Panc1 (cell line): ENCODE data around the gene SCLY. TPM values are rescaled to one million over a fixed set of nuclear protein-coding genes. Genes with fewer than 3 reads are reported as not detected.
A peak's percentile ranks its signal among the peaks of the same experiment; 100 is the strongest.
"Not testable (repeated sequence)": the region's sequence is repeated elsewhere in the genome, so short reads cannot be mapped to it uniquely, and the experiment has no call there.

Source experiments
- ATAC-seq: fragments of 200-7000 bp; cut with Tn5 transposase; 2 replicates; pipeline ENCODE4 v1.9.1; 2020; ENCODE audit warnings: mild to moderate bottlenecking, moderate library complexity
- BruUV-seq: library from RNA; stranded (reverse); fragments of 400-500 nt; replicated peaks from 2 replicates; lab custom pipeline; 2021; lab: Mats Ljungman, UMichigan
- CTCF ChIA-PET: fragments of 300-600 bp; sonication (Branson Sonifier 250); formaldehyde crosslinking; loops from one replicate; lab custom pipeline; 2022; ENCODE audit warnings: antibody characterized with exemption; lab: Charles Lee
- POLR2A ChIA-PET: fragments of 300-600 bp; sonication (Branson Sonifier 250); formaldehyde crosslinking; loops from one replicate; lab custom pipeline; 2022; ENCODE audit warnings: antibody characterized with exemption; lab: Charles Lee
- DNase-seq: peaks from one replicate; pipeline ENCODE4 v3.0.0-alpha.2; 2010; ENCODE audit warnings: low read depth, low spot score
- H3K27ac ChIP-seq: 2 replicates; pipeline ENCODE4 v1.5.1; 2011; ENCODE audit warnings: mild to moderate bottlenecking, low read length, inconsistent platforms
- H3K27me3 ChIP-seq: fragments of 200-500 bp; sonication (Bioruptor generic); 2 replicates; pipeline ENCODE4 v1.6.0; 2014; ENCODE audit warnings: low read length, inconsistent platforms; ENCODE audit not compliant: control insufficient read depth, insufficient read depth
- H3K36me3 ChIP-seq: fragments of 200-500 bp; sonication (Bioruptor generic); 2 replicates; pipeline ENCODE4 v1.5.1; 2014; ENCODE audit warnings: inconsistent platforms, mild to moderate bottlenecking, low read length, moderate library complexity; ENCODE audit not compliant: control insufficient read depth, insufficient read depth
- H3K4me1 ChIP-seq: 2 replicates; pipeline ENCODE4 v1.5.1; 2011; ENCODE audit warnings: inconsistent platforms, mild to moderate bottlenecking, low read length, moderate library complexity; ENCODE audit not compliant: control insufficient read depth, insufficient read depth
- H3K4me3 ChIP-seq, 2 experiments: 2 replicates each; pipeline ENCODE4 v1.5.1; 2011 to 2012; ENCODE audit warnings: low read depth in 2 of 2, low read length in 2 of 2, mild to moderate bottlenecking in 2 of 2, inconsistent platforms in 1 of 2, moderate library complexity in 1 of 2
- H3K9me3 ChIP-seq: fragments of 200-500 bp; sonication (Bioruptor generic); 2 replicates; pipeline ENCODE4 v1.5.1; 2014; ENCODE audit warnings: low read depth, mild to moderate bottlenecking, inconsistent platforms, low read length, moderate library complexity; ENCODE audit not compliant: control insufficient read depth, insufficient read depth
- CTCF ChIP-seq: fragments of 450-650 bp; IDR thresholded peaks from 2 replicates; pipeline ENCODE4 v1.5.1; 2017; ENCODE audit warnings: mild to moderate bottlenecking
- POLR2AphosphoS5 ChIP-seq: IDR thresholded peaks from 2 replicates; pipeline ENCODE4 v1.6.1; 2012; ENCODE audit warnings: mild to moderate bottlenecking, low read depth, low read length, moderate library complexity
- REST ChIP-seq, 2 experiments: IDR thresholded peaks; 2 replicates each; pipeline ENCODE4 v1.6.1; 2011 to 2012; ENCODE audit warnings: low read depth in 2 of 2, control low read depth in 1 of 2, low read length in 1 of 2, mild to moderate bottlenecking in 1 of 2, moderate library complexity in 1 of 2; ENCODE audit not compliant: insufficient read depth in 1 of 2
- SIN3A ChIP-seq: IDR thresholded peaks from 2 replicates; pipeline ENCODE4 v1.6.1; 2012; ENCODE audit warnings: low read depth, mild to moderate bottlenecking, low read length, moderate library complexity, borderline replicate concordance; ENCODE audit not compliant: insufficient read depth
- TCF7L2 ChIP-seq: IDR thresholded peaks from 2 replicates; pipeline ENCODE4 v1.6.1; 2011; ENCODE audit warnings: mild to moderate bottlenecking, low read depth, low read length, inconsistent platforms
- in situ Hi-C: cut with HindIII; loops from 2 replicates; pipeline ENCODE4 v1.10.0; 2016; ENCODE audit warnings: low sequenced_read_pairs, low pct_unique_long_range_greater_than_20kb
- intact Hi-C: fragments of 100-400 bp; cut with micrococcal nuclease; formaldehyde crosslinking; loops from one replicate; pipeline ENCODE4 v1.10.0; 2022; ENCODE audit not compliant: unreplicated experiment
- total RNA-seq: library from RNA; stranded (reverse); gene quantifications from one replicate; pipeline ENCODE4 v1.2.1, GENCODE V29; 2021; ENCODE audit not compliant: unreplicated experiment

SCLY gene
- total RNA-seq, 1 experiment from 2014 or later = 31.4 TPM

GRCh38 chr2:238057696-238058575, 2.9 kb upstream of the SCLY start:
- POLR2A ChIA-PET = interaction anchor here (0.6 kb wide), 1 partner anchor 61 kb away, joined by 5 read pairs; no protein-coding TSS in a partner anchor
- BruUV-seq, H3K4me3 ChIP-seq, CTCF ChIA-PET, H3K9me3 ChIP-seq, H3K27ac ChIP-seq, ATAC-seq, in situ Hi-C loops, H3K36me3 ChIP-seq, DNase-seq, H3K27me3 ChIP-seq, intact Hi-C loops: not testable (repeated sequence)
- peaks cover 10% of the 10 kb centered on the region for H3K4me1 ChIP-seq

- ChIA-PET CTCF (no interaction called here), POLR2A (interaction anchor here (0.6 kb wide), 1 partner anchor 1718 kb away, joined by 3 read pairs; no protein-coding TSS in a partner anchor)
- BruUV-seq = TSS peak; percentile 98
- intact Hi-C loops = no loop called here
- in situ Hi-C loops = no loop called here
- Histone ChIP-seq H3K9me3 (no peaks in the 10 kb centered on the region), H3K4me3 (peak overlapping the region; percentile 95 to 96), H3K27ac (peak overlapping the region; percentile 95; the same call in 1 of the 2 replicates), H3K4me1 (peaks cover 10% of the 10 kb centered on the region), H3K36me3 (peaks cover 4% of the 10 kb centered on the region), H3K27me3 (no peaks in the 10 kb centered on the region)
- ATAC-seq (no peak), DNase-seq (no peak)
- TF ChIP-seq TCF7L2 (no peak), REST (IDR thresholded peaks at IDR 0.05; ENCODE audit: insufficient read depth in 1 of 2, low read depth in 2 of 2, low read length in 1 of 2) (no peak), CTCF (no peak), POLR2AphosphoS5 (no peak), SIN3A (no peak)
Measured at GRCh38 chr2:238059505-238059904, 1.3 kb upstream of the SCLY start.
